ENCODE measurements around the gene ADGRG4. TPM values are rescaled to one million over a fixed set of nuclear protein-coding genes. Genes with fewer than 3 reads are reported as not detected.

The ADGRG4 gene
- total RNA-seq, 1 donor from 2014 or later, result not detected

- Mint-ChIP-seq H3K36me3 (ENCODE audit: unreplicated experiment) (no peaks in the 10 kb centered on the region), H3K9me3 (ENCODE audit: unreplicated experiment) (no peaks in the 10 kb centered on the region), H3K27me3 (ENCODE audit: unreplicated experiment) (no peaks in the 10 kb centered on the region), H3K4me1 (ENCODE audit: low read depth, unreplicated experiment) (peaks cover 2% of the 10 kb centered on the region), H3K27ac (ENCODE audit: unreplicated experiment) (no peak overlapping the region), H3K4me3 (ENCODE audit: unreplicated experiment) (no peak overlapping the region)
- TF ChIP-seq, protein P1, sequence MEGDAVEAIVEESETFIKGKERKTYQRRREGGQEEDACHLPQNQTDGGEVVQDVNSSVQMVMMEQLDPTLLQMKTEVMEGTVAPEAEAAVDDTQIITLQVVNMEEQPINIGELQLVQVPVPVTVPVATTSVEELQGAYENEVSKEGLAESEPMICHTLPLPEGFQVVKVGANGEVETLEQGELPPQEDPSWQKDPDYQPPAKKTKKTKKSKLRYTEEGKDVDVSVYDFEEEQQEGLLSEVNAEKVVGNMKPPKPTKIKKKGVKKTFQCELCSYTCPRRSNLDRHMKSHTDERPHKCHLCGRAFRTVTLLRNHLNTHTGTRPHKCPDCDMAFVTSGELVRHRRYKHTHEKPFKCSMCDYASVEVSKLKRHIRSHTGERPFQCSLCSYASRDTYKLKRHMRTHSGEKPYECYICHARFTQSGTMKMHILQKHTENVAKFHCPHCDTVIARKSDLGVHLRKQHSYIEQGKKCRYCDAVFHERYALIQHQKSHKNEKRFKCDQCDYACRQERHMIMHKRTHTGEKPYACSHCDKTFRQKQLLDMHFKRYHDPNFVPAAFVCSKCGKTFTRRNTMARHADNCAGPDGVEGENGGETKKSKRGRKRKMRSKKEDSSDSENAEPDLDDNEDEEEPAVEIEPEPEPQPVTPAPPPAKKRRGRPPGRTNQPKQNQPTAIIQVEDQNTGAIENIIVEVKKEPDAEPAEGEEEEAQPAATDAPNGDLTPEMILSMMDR (IDR thresholded peaks at IDR 0.05; ENCODE audit: partially characterized antibody, unreplicated experiment), result no peak
- no peak for DNase-seq
Observed at GRCh38 chrX:136456133-136456532, 155.4 kb downstream of the ADGRG4 start.

- TF ChIP-seq, protein P1 (IDR thresholded peaks at IDR 0.05; ENCODE audit: partially characterized antibody, unreplicated experiment), result no peak
- no peak overlapping the region for H3K27ac Mint-ChIP-seq (ENCODE audit: unreplicated experiment)
- no peak for DNase-seq
- H3K4me3 Mint-ChIP-seq (ENCODE audit: unreplicated experiment), result no peak overlapping the region
- no peaks in the 10 kb centered on the region for H3K36me3 Mint-ChIP-seq (ENCODE audit: unreplicated experiment)
- no peaks in the 10 kb centered on the region for H3K27me3 Mint-ChIP-seq (ENCODE audit: unreplicated experiment)
- peaks cover 2% of the 10 kb centered on the region for H3K4me1 Mint-ChIP-seq (ENCODE audit: low read depth, unreplicated experiment)
- no peaks in the 10 kb centered on the region for H3K9me3 Mint-ChIP-seq (ENCODE audit: unreplicated experiment)
Observed at GRCh38 chrX:136457303-136457917, 156.6 kb downstream of the ADGRG4 start.

DNA sequence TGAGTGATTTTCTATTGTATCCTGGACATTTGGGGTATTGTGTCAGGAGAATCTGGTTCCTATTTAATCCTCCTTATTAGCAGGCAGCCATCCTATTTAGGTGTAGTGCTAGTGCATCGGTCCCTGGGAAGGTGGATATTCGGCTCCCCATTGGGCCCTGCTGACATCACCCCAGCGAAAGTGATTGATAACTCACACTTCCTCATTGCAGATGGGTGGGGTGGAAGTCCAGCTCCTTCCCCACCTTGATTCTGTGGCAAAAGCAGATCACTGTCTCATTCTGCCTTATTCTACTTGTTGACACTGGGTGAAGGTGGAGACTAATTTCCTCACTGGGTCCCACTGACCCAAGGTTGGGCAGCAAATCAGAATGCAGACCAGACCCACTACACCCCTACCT lies 163.8 kb downstream of the ADGRG4 start:
- Mint-ChIP-seq H3K9me3 (ENCODE audit: unreplicated experiment) (no peaks in the 10 kb centered on the region), H3K4me1 (ENCODE audit: low read depth, unreplicated experiment) (no peaks in the 10 kb centered on the region), H3K27ac (ENCODE audit: unreplicated experiment) (no peak overlapping the region), H3K4me3 (ENCODE audit: unreplicated experiment) (no peak overlapping the region), H3K27me3 (ENCODE audit: unreplicated experiment) (no peaks in the 10 kb centered on the region), H3K36me3 (ENCODE audit: unreplicated experiment) (no peaks in the 10 kb centered on the region)
- TF ChIP-seq, protein P1 (IDR thresholded peaks at IDR 0.05; ENCODE audit: partially characterized antibody, unreplicated experiment), result no peak
- no peak for DNase-seq

Other genes starting within 250 kb of the ADGRG4 start
- gene FHL1, start 153.4 kb upstream of the ADGRG4 start, total RNA-seq (ENCODE audit: unreplicated experiment), result 161 TPM
- 4.6 TPM for gene MAP7D3, start 49.6 kb upstream of the ADGRG4 start, total RNA-seq (ENCODE audit: unreplicated experiment)
- not detected for gene BRS3, start 187.0 kb downstream of the ADGRG4 start, total RNA-seq (ENCODE audit: unreplicated experiment)
- gene HTATSF1, start 196.6 kb downstream of the ADGRG4 start, total RNA-seq (ENCODE audit: unreplicated experiment), result 52.1 TPM
- not detected for gene VGLL1, start 231.3 kb downstream of the ADGRG4 start, total RNA-seq (ENCODE audit: unreplicated experiment)